ENCODE results near the gene GTPBP6. TPM values are rescaled to one million over a fixed set of nuclear protein-coding genes. Genes with fewer than 3 reads are reported as not detected.

GTPBP6 gene
- total and polyA plus RNA-seq, 8 donors = 31.1 to 63.2 (median 53.1) TPM

DNA sequence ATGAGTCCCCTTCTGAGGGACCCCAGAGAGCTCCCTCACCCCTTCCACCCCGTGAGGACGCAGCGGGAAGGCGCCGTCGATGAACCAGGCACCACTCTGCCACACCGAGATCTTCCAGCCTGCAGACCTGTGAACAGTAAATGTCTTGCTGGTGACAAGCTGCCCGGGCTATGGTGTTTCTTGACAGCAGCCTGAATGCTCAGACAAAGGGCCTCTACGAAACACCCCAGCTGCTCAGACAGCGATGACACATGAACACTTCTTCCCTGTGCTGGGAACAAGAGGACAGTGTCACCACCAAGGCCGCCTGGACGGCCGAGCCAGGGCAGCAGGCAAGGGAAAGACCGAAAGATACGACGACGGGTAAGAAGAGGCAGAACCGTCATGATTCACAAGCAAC, 30.6 kb upstream of the GTPBP6 start:
- peaks cover 0 to 10% of the 10 kb centered on the region in 2 donors for H3K9me3 ChIP-seq
- no peak overlapping the region for H3K4me3 ChIP-seq
- H3K36me3 ChIP-seq = peaks cover 0 to 41% of the 10 kb centered on the region in 2 donors

DNA sequence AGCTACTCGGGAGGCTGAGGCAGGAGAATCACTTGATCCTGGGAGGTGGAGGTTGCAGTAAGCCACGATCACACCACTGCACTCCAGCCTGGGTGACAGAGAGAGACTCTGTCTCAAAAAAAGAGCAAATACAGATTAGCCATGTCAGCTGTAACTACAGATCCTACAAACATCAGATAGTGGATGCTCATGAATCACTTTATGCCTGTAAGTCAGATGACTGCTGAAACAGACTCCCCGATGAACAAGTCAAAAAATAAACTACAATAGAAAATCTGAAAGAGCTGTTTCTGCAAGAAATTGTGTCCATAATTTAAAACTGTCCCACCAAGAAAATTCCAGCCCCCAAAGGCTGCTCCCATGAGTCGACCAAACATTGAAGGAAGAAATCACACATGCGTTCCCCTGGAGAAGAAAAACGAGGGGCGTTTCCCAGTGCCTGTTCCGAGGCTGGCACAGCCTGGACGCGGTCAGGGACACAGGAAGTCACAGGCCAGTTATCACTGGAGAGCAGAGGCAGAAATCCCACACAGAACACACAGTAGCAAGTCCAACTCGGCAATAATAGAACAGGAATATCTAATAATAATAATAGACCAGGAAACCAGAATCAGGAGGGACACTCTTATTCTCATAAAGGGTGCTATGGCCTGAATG, 30.0 kb upstream of the GTPBP6 start:
- H3K36me3 ChIP-seq = peaks cover 0 to 42% of the 10 kb centered on the region in 2 donors
- H3K4me3 ChIP-seq = no peak overlapping the region
- H3K27me3 ChIP-seq = no peaks in the 10 kb centered on the region
- intact Hi-C loops (cut with DNase I) = no loop called here
- ATAC-seq = no peak
- peaks cover 0 to 11% of the 10 kb centered on the region in 2 donors for H3K9me3 ChIP-seq
- no peak overlapping the region for H3K27ac ChIP-seq
- DNase-seq = peak in 1 of 4 donors; percentile 32
- H3K4me1 ChIP-seq = no peaks in the 10 kb centered on the region
- TF ChIP-seq, protein P1, sequence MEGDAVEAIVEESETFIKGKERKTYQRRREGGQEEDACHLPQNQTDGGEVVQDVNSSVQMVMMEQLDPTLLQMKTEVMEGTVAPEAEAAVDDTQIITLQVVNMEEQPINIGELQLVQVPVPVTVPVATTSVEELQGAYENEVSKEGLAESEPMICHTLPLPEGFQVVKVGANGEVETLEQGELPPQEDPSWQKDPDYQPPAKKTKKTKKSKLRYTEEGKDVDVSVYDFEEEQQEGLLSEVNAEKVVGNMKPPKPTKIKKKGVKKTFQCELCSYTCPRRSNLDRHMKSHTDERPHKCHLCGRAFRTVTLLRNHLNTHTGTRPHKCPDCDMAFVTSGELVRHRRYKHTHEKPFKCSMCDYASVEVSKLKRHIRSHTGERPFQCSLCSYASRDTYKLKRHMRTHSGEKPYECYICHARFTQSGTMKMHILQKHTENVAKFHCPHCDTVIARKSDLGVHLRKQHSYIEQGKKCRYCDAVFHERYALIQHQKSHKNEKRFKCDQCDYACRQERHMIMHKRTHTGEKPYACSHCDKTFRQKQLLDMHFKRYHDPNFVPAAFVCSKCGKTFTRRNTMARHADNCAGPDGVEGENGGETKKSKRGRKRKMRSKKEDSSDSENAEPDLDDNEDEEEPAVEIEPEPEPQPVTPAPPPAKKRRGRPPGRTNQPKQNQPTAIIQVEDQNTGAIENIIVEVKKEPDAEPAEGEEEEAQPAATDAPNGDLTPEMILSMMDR (IDR thresholded peaks at IDR 0.05) = no peak

More for the DNA sequence above, 30.6 kb upstream of the GTPBP6 start:
- H3K27me3 ChIP-seq = no peaks in the 10 kb centered on the region
- TF ChIP-seq, protein P1 (IDR thresholded peaks at IDR 0.05) = no peak
- ATAC-seq = no peak
- H3K4me1 ChIP-seq = no peaks in the 10 kb centered on the region
- intact Hi-C loops (cut with DNase I) = no loop called here
- H3K27ac ChIP-seq = no peak overlapping the region
- DNase-seq = peak in 1 of 4 donors; percentile 62

DNA sequence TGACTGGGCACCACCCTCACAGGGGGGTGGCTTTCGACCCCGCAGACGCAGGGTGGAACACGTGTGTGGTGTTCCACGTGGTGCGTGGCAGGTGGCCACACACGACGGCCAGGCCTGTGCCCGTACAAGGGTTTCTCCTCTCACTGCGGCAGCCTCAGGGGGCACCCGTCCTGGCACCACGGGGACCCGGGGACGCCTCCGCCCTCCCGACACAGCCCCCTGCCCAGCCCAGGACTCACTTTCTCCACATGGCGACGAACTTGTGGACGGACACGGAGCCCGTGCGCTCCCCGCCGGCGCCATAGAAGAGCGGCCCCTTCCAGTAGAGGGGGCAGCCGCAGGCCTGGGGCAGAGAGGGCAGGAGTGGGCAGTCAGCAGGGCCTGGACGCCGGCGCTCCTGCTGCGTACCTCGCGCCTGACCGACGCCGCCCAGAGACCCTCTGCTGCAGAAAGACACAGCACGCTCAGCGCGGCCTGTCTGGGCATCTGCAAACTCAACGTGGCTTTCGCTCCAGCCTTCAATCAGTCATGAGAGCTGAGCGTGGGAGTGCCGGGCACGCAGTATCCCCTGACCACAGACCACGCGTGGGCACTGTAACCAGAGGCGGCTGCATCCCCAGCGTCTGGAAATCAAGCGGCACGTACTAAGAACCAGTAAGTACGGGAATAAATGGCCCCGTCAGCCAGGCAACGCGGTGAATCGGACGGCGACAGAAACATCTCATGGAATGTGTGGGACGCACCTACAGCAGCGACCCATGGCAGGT, 28.9 kb upstream of the GTPBP6 start:
- Histone ChIP-seq H3K4me1 (no peaks in the 10 kb centered on the region), H3K27me3 (no peaks in the 10 kb centered on the region), H3K4me3 (no peak overlapping the region), H3K36me3 (peaks cover 0 to 40% of the 10 kb centered on the region in 2 donors), H3K27ac (no peak overlapping the region), H3K9me3 (peaks cover 0 to 11% of the 10 kb centered on the region in 2 donors)
- DNase-seq (peak in 1 of 4 donors; percentile 71), ATAC-seq (no peak)
- intact Hi-C loops (cut with DNase I) = no loop called here
- TF ChIP-seq, protein P1 (IDR thresholded peaks at IDR 0.05) = no peak

DNA sequence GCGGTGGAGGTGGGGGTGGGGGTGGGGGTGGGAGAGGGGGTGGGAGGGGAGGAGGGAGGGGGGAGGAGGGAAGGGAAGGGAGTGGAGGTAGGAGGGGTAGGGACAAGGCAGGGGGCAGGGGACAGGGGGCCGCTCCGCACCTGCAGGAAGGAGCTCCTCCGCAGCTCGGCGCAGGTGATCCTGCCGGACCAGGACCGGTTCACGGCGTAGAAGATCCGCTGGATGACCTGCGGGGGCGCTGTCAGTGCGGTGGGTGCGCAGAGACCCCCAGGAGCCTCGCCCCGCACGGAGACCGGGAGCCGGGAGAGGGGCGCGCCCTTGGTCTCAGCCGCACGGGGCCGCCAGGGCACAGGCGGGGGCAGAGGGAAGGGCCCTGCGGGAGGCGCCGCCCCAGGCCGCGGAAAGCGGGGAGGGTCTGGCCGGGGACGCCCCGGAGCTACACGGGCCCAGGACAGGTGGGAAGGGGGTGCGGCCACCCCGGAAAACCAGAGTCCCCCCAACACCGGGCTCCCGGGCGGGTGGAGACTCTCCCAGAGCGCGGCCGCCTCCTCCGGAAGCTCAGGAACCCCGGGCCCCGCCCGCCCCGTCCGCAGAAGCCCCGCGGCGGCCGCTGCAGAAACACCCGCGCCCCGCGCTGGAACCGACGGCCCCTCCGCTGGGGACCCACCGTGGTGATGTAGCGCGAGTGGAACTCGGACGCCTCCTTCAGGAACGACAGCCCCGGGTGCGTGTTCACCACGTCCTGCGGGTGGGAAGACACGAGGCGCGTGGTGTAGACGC, 27.6 kb upstream of the GTPBP6 start:
- no peak overlapping the region for H3K27ac ChIP-seq
- TF ChIP-seq, protein P1 (IDR thresholded peaks at IDR 0.05) = no peak
- intact Hi-C loops (cut with DNase I) = no loop called here
- peaks cover 0 to 40% of the 10 kb centered on the region in 2 donors for H3K36me3 ChIP-seq
- peaks cover 0 to 18% of the 10 kb centered on the region in 2 donors for H3K9me3 ChIP-seq
- no peaks in the 10 kb centered on the region for H3K27me3 ChIP-seq
- no peak for ATAC-seq
- H3K4me1 ChIP-seq = no peaks in the 10 kb centered on the region
- no peak overlapping the region for H3K4me3 ChIP-seq
- DNase-seq = peak in 1 of 4 donors; percentile 78
